Measurements from ENCODE around the gene CAPN8. TPM values are rescaled to one million over a fixed set of nuclear protein-coding genes. Genes with fewer than 3 reads are reported as not detected.

The CAPN8 gene
- total RNA-seq, 1 donor from 2014 or later: not detected

DNA sequence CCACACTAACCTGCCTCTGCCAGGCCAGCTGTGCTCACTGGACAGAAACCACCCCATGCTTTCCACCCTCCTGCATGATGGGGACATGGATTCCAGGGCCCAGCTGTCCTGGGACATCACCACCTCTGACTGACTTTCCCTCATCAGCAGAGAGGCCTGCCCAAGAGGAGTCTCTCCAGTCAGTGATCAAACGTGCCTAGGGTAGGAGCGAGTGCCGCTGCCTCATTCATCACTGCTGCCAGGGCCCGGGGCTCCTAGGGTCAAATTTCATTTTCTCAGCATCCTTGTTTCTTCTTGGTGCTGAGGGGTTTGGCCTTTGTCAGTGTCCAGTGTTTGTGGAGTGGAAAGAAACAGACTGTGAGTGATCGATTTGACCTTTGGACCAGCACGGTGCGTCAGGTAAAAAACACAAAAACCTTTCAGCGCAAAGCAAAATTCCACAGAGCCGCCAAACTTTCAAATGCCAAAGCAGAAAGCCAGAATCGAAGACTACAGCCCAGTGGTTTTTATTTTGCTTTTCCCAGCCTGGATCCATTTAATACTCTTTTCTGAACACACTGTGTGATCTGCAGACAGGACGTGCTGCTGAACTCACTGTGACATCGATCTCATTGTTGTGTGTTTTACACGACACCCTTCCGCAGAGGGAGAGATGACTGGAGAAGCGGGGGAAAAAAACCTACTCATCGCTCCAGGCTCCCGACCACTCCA is 43.2 kb downstream of the CAPN8 start:
- Histone ChIP-seq H3K79me2 (ENCODE audit: insufficient read depth, low read length) (no peaks in the 10 kb centered on the region), H3K9me3 (ENCODE audit: insufficient read depth, low read depth, low read length) (no peaks in the 10 kb centered on the region), H3K27ac (ENCODE audit: low read depth, low read length) (no peak overlapping the region), H3K27me3 (ENCODE audit: insufficient read depth, low read length) (no peaks in the 10 kb centered on the region), H3K4me1 (ENCODE audit: insufficient read depth, low read length) (no peaks in the 10 kb centered on the region), H4K20me1 (ENCODE audit: insufficient read depth, low read length) (no peaks in the 10 kb centered on the region), H3K9ac (ENCODE audit: low read length) (no peak overlapping the region), H2AFZ (ENCODE audit: low read depth, low read length) (no peak overlapping the region), H3K36me3 (ENCODE audit: insufficient read depth, low read length) (no peaks in the 10 kb centered on the region), H3K4me3 (ENCODE audit: insufficient read depth, low read depth, low read length) (no peak overlapping the region), H3K4me2 (ENCODE audit: low read length) (no peak overlapping the region)
- H3K4me1 Mint-ChIP-seq (ENCODE audit: low read depth, unreplicated experiment): no peaks in the 10 kb centered on the region
- no peaks in the 10 kb centered on the region for H3K36me3 Mint-ChIP-seq (ENCODE audit: low read depth, unreplicated experiment)
- no peaks in the 10 kb centered on the region for H3K9me3 Mint-ChIP-seq (ENCODE audit: unreplicated experiment)
- no peak for DNase-seq (ENCODE audit: low read depth)
- peaks cover 17% of the 10 kb centered on the region for H3K27me3 Mint-ChIP-seq (ENCODE audit: low read depth, unreplicated experiment)
- FAIRE-seq: no peak
- H3K27ac Mint-ChIP-seq (ENCODE audit: unreplicated experiment): no peak overlapping the region
- no peak for TF ChIP-seq CTCF (IDR thresholded peaks at IDR 0.05; ENCODE audit: insufficient read depth, low read depth, low read length)
- TF ChIP-seq EZH2 (IDR thresholded peaks at IDR 0.05; ENCODE audit: insufficient read depth, low read length): no peak
- no peak overlapping the region for H3K4me3 Mint-ChIP-seq (ENCODE audit: unreplicated experiment)

DNA sequence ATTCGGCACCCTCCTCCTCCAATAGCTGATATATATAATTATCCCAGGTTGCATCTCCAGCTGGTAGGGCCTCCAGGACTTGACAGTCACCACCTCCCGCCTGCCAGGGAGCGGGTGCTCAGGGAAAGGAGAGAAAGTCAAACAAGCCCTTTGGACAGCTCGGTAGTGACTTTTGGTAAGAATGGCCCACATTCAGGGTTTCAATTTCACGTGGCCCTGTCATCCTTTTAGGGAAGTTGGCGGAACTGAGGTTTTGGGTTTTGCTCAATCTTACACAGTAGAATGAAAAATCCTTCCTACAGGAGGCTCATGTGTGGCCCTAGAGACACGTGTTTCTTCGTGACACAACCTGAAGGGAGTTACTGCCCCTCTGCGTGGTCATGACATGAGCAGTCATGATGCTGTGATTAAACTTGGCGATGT is 44.2 kb downstream of the CAPN8 start:
- H3K4me1 Mint-ChIP-seq (ENCODE audit: low read depth, unreplicated experiment): no peaks in the 10 kb centered on the region
- H3K36me3 Mint-ChIP-seq (ENCODE audit: low read depth, unreplicated experiment): no peaks in the 10 kb centered on the region
- Histone ChIP-seq H3K79me2 (ENCODE audit: insufficient read depth, low read length) (no peaks in the 10 kb centered on the region), H3K9ac (ENCODE audit: low read length) (no peak overlapping the region), H2AFZ (ENCODE audit: low read depth, low read length) (no peak overlapping the region), H3K9me3 (ENCODE audit: insufficient read depth, low read depth, low read length) (no peaks in the 10 kb centered on the region), H4K20me1 (ENCODE audit: insufficient read depth, low read length) (no peaks in the 10 kb centered on the region), H3K4me1 (ENCODE audit: insufficient read depth, low read length) (no peaks in the 10 kb centered on the region), H3K27me3 (ENCODE audit: insufficient read depth, low read length) (no peaks in the 10 kb centered on the region), H3K36me3 (ENCODE audit: insufficient read depth, low read length) (no peaks in the 10 kb centered on the region), H3K4me3 (ENCODE audit: insufficient read depth, low read depth, low read length) (no peak overlapping the region), H3K27ac (ENCODE audit: low read depth, low read length) (no peak overlapping the region), H3K4me2 (ENCODE audit: low read length) (no peak overlapping the region)
- peaks cover 22% of the 10 kb centered on the region for H3K27me3 Mint-ChIP-seq (ENCODE audit: low read depth, unreplicated experiment)
- no peak for TF ChIP-seq EZH2 (IDR thresholded peaks at IDR 0.05; ENCODE audit: insufficient read depth, low read length)
- no peak for TF ChIP-seq CTCF (IDR thresholded peaks at IDR 0.05; ENCODE audit: insufficient read depth, low read depth, low read length)
- H3K4me3 Mint-ChIP-seq (ENCODE audit: unreplicated experiment): no peak overlapping the region
- H3K27ac Mint-ChIP-seq (ENCODE audit: unreplicated experiment): no peak overlapping the region
- H3K9me3 Mint-ChIP-seq (ENCODE audit: unreplicated experiment): no peaks in the 10 kb centered on the region
- DNase-seq (ENCODE audit: low read depth): no peak
- no peak for FAIRE-seq

DNA sequence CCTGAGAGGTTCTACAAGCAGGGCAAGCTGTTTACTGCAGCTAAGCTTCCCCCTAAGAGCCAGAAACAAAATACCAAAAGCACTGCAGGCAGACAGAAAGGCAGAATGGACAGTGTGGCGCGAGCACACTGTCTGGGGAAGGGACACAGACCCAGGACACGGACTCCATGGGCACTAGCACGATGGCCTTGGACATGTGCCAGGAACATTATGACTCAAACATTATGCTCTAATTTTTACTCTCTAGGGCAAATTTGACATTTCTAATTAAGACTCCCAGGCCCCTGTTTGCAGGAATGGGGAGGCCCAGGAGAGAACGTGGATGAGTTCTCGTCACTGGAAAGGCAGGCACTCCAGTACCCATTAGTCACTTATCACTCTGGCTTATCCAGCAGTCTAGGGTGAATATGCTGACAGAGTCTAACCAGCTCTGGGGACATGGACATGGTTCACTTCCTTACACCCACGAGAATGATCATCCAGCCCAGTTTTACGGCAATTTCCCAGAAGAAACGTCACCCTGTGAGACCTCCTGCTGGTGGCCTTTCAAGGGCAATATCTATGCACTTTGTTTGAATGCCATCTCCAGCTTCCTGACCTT is 45.1 kb downstream of the CAPN8 start:
- no peaks in the 10 kb centered on the region for H3K36me3 ChIP-seq (ENCODE audit: insufficient read depth, low read length)
- no peak overlapping the region for H3K27ac ChIP-seq (ENCODE audit: low read depth, low read length)
- H4K20me1 ChIP-seq (ENCODE audit: insufficient read depth, low read length): no peaks in the 10 kb centered on the region
- FAIRE-seq (no peak), DNase-seq (ENCODE audit: low read depth) (no peak)
- Mint-ChIP-seq H3K36me3 (ENCODE audit: low read depth, unreplicated experiment) (no peaks in the 10 kb centered on the region), H3K27me3 (ENCODE audit: low read depth, unreplicated experiment) (peaks cover 21% of the 10 kb centered on the region), H3K27ac (ENCODE audit: unreplicated experiment) (no peak overlapping the region), H3K4me3 (ENCODE audit: unreplicated experiment) (no peak overlapping the region), H3K4me1 (ENCODE audit: low read depth, unreplicated experiment) (no peaks in the 10 kb centered on the region), H3K9me3 (ENCODE audit: unreplicated experiment) (no peaks in the 10 kb centered on the region)
- H3K9me3 ChIP-seq (ENCODE audit: insufficient read depth, low read depth, low read length): no peaks in the 10 kb centered on the region
- H2AFZ ChIP-seq (ENCODE audit: low read depth, low read length): no peak overlapping the region
- H3K79me2 ChIP-seq (ENCODE audit: insufficient read depth, low read length): no peaks in the 10 kb centered on the region
- H3K4me1 ChIP-seq (ENCODE audit: insufficient read depth, low read length): no peaks in the 10 kb centered on the region
- no peak overlapping the region for H3K4me2 ChIP-seq (ENCODE audit: low read length)
- no peak overlapping the region for H3K4me3 ChIP-seq (ENCODE audit: insufficient read depth, low read depth, low read length)
- no peak overlapping the region for H3K9ac ChIP-seq (ENCODE audit: low read length)
- H3K27me3 ChIP-seq (ENCODE audit: insufficient read depth, low read length): no peaks in the 10 kb centered on the region
- no peak for TF ChIP-seq CTCF (IDR thresholded peaks at IDR 0.05; ENCODE audit: insufficient read depth, low read depth, low read length)
- no peak for TF ChIP-seq EZH2 (IDR thresholded peaks at IDR 0.05; ENCODE audit: insufficient read depth, low read length)
